22Rv1 (cell line): ENCODE measurements around the gene CPNE8.

ENCODE experiments used
- ZFX ChIP-seq: fragments of 450-650 bp; IDR thresholded peaks from 2 replicates; pipeline ENCODE4 v1.6.1; 2017; ENCODE audit warnings: antibody characterized with exemption, borderline replicate concordance
- TF ChIP-seq, protein P1 (sequence below): fragments of 450-650 bp; IDR thresholded peaks from 2 replicates; pipeline ENCODE4 v1.5.1; 2017; ENCODE audit warnings: mild to moderate bottlenecking

DNA sequence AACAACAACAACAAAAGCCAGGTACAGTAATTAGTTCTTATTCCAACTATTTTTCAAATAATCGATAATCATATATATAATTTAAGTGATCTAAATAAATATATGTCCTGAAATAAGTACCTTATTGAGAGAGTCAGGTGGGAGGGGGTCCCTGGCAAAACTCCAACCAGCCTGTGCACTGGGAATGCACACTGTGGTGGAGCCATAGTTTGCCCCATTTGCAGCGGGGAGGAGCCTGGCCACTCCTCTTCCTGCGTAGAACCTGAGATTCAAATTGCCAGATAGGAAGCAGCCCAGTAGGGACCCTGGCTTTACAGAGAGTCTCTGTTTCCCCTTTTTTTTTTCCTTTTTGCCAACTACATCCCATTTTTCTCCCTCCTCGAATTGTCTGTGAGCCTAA, 26.4 kb downstream of the CPNE8 start:
- TF ChIP-seq, protein P1, sequence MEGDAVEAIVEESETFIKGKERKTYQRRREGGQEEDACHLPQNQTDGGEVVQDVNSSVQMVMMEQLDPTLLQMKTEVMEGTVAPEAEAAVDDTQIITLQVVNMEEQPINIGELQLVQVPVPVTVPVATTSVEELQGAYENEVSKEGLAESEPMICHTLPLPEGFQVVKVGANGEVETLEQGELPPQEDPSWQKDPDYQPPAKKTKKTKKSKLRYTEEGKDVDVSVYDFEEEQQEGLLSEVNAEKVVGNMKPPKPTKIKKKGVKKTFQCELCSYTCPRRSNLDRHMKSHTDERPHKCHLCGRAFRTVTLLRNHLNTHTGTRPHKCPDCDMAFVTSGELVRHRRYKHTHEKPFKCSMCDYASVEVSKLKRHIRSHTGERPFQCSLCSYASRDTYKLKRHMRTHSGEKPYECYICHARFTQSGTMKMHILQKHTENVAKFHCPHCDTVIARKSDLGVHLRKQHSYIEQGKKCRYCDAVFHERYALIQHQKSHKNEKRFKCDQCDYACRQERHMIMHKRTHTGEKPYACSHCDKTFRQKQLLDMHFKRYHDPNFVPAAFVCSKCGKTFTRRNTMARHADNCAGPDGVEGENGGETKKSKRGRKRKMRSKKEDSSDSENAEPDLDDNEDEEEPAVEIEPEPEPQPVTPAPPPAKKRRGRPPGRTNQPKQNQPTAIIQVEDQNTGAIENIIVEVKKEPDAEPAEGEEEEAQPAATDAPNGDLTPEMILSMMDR = no peak
- no peak for TF ChIP-seq ZFX
